ENCODE measurements around the gene SURF1. TPM values are rescaled to one million over a fixed set of nuclear protein-coding genes. Genes with fewer than 3 reads are reported as not detected.
A peak's percentile ranks its signal among the peaks of the same experiment; 100 is the strongest.

SURF1 gene
- total and polyA plus RNA-seq, 10 of the 15 experiments (the other 5 are each of a cell fraction or from before 2014, with no cell fraction given) = 17.9 to 46.4 (median 29.6) TPM

GRCh38 chr9:133375116-133375723 is 18.9 kb upstream of the SURF1 start (continued):
- TF ChIP-seq NFIC (IDR thresholded peaks at IDR 0.05; ENCODE audit: low read depth, low read length) (no peak), BACH1 (IDR thresholded peaks at IDR 0.05; ENCODE audit: borderline replicate concordance) (no peak), CREB1 (IDR thresholded peaks at IDR 0.05; ENCODE audit: low read depth) (0 out of 2 replicates have a peak, but pooled peaks have one; percentile 17), PKNOX1 (IDR thresholded peaks at IDR 0.05) (no peak)

- RAD21 ChIA-PET (ENCODE audit: unreplicated experiment) = no interaction called here
- Histone ChIP-seq H3K4me2 (ENCODE audit: control insufficient read depth, insufficient read depth) (peak overlapping the region; percentile 83), H3K4me3 (peak overlapping the region; percentile 97), H3K36me3 (ENCODE audit: control insufficient read depth in 2 of 2, insufficient read depth in 2 of 2, low read length in 1 of 2) (peaks cover 6 to 12% of the 10 kb centered on the region in 2 experiments; a peak in 3 of 4 replicates), H3K79me2 (ENCODE audit: control insufficient read depth, insufficient read depth, low read length) (peaks cover 62% of the 10 kb centered on the region), H3K27ac (ENCODE audit: control insufficient read depth, insufficient read depth) (peak overlapping the region; percentile 78), H2AFZ (ENCODE audit: control insufficient read depth, low read depth, low read length) (no peak overlapping the region), H3K9me3 (replicated peaks; ENCODE audit: control insufficient read depth, insufficient read depth, low read length) (no peaks in the 10 kb centered on the region; the same call in 2 of the 3 replicates), H3K4me1 (ENCODE audit: control insufficient read depth, insufficient read depth, low read length) (peaks cover 22% of the 10 kb centered on the region), H3K27me3 (replicated peaks in 1 of 2; ENCODE audit: control insufficient read depth in 2 of 2, insufficient read depth in 2 of 2, low read length in 1 of 2) (no peaks in the 10 kb centered on the region), H4K20me1 (ENCODE audit: control insufficient read depth, insufficient read depth) (peaks cover 16% of the 10 kb centered on the region), H3K9ac (ENCODE audit: control insufficient read depth, insufficient read depth, low read length) (peak overlapping the region; percentile 93)
- POLR2A ChIA-PET = interaction anchor here (0.6 to 1.7 kb wide), 5 partner anchors 14 to 486 kb away, joined by 3 to 9 read pairs (median 3); partner anchors contain the start of genes MED22 and RPL7A
- TSS peak; percentile 63 for BruUV-seq (replicated peaks)
- intact Hi-C loops (cut with micrococcal nuclease; ENCODE audit: unreplicated experiment) = loop anchor here (5.0 kb wide), 2 partner anchors 37 to 43 kb away; partner anchors contain the start of genes REXO4 and SURF6
- CTCF ChIA-PET = interaction anchor here (0.9 to 1.6 kb wide), 4 partner anchors 8 to 27 kb away, joined by 3 to 5 read pairs (median 4); partner anchors contain the start of genes MED22 and RPL7A
- 2% methylated on average over 12 of the region's 12 CpGs for WGBS (ENCODE audit: insufficient coverage, insufficient replicate concordance, low lambda C conversion rate, missing lambda C conversion rate)
- TF ChIP-seq ZNF384 (IDR thresholded peaks at IDR 0.05; ENCODE audit: borderline replicate concordance, low read depth, low read length) (peak; percentile 8; the same call in 1 of the 2 replicates), RELA (IDR thresholded peaks at IDR 0.05; ENCODE audit: borderline replicate concordance, partially characterized antibody) (no peak), JUNB (IDR thresholded peaks at IDR 0.05) (peak; percentile 26; the same call in 1 of the 2 replicates)
- in situ Hi-C loops (cut with MboI) = no loop called here
- DNase-seq (ENCODE audit: low read depth, low spot score) = no peak
- ATAC-seq = no peak
- SMC1A ChIA-PET (ENCODE audit: uncharacterized antibody, unreplicated experiment) = interaction anchor here (0.7 to 1.3 kb wide), 4 partner anchors 11 to 47 kb away, joined by 3 to 5 read pairs (median 4); partner anchors contain the start of genes MED22, RPL7A and SURF2
- no peak for FAIRE-seq
These were observed 18.4 kb upstream of the SURF1 start for GRCh38 chr9:133374612-133375115.
